ENCODE results near the gene SLC45A3.

- no peak for TF ChIP-seq CTCF (IDR thresholded peaks at IDR 0.05)
- no peak for TF ChIP-seq ZFX (IDR thresholded peaks at IDR 0.05; ENCODE audit: borderline replicate concordance)
Observed at GRCh38 chr1:205714906-205715246, 34.6 kb upstream of the SLC45A3 start.
